ENCODE measurements around the gene AGBL4. TPM values are rescaled to one million over a fixed set of nuclear protein-coding genes. Genes with fewer than 3 reads are reported as not detected.

AGBL4 gene
- total RNA-seq, 1 donor from 2014 or later, result 0.39 TPM

GRCh38 chr1:48572646-48573258, 1451.0 kb downstream of the AGBL4 start:
- Mint-ChIP-seq H3K27ac (no peak overlapping the region), H3K4me1 (ENCODE audit: unreplicated experiment) (no peaks in the 10 kb centered on the region), H3K9me3 (no peaks in the 10 kb centered on the region), H3K4me3 (no peak overlapping the region), H3K36me3 (no peaks in the 10 kb centered on the region), H3K27me3 (peaks cover 24% of the 10 kb centered on the region)
- DNase-seq (ENCODE audit: extremely low spot score, unreplicated experiment), result peak; percentile 80
- peak; percentile 84 for TF ChIP-seq CTCF (conservative IDR thresholded peaks at IDR 0.05)

DNA sequence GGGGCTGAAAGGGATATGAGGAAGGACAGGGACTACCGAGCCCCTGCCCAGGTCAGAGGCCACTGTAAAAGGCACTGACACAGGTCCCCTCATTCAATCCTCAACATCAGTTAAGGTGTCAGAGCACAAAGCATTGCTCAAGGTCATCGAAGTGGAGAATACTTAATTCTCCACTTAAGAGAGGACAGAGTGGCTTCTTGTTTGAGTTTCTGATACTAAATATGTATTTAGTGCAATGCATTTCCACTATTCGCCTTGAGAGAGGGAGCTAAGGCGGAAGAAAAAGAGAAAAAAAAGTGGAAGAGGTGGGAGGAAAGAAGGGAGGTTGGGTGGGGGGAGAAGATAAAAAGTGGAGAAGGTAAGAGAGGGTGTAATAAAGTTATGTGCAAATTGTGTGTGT, 1451.6 kb downstream of the AGBL4 start:
- Mint-ChIP-seq H3K36me3 (no peaks in the 10 kb centered on the region), H3K27ac (no peak overlapping the region), H3K4me1 (ENCODE audit: unreplicated experiment) (no peaks in the 10 kb centered on the region)

GRCh38 chr1:48571303-48571987, 1452.3 kb downstream of the AGBL4 start:
- H3K9me3 Mint-ChIP-seq, result no peaks in the 10 kb centered on the region
- H3K4me3 Mint-ChIP-seq, result no peak overlapping the region
- no peaks in the 10 kb centered on the region for H3K36me3 Mint-ChIP-seq
- H3K4me1 Mint-ChIP-seq (ENCODE audit: unreplicated experiment), result no peaks in the 10 kb centered on the region
- no peak overlapping the region for H3K27ac Mint-ChIP-seq
- TF ChIP-seq CTCF (conservative IDR thresholded peaks at IDR 0.05), result no peak
- H3K27me3 Mint-ChIP-seq, result peaks cover 24% of the 10 kb centered on the region
- no peak for DNase-seq (ENCODE audit: extremely low spot score, unreplicated experiment)

More for the DNA sequence above, 1451.6 kb downstream of the AGBL4 start:
- Mint-ChIP-seq H3K4me3 (no peak overlapping the region), H3K27me3 (peaks cover 24% of the 10 kb centered on the region), H3K9me3 (no peaks in the 10 kb centered on the region)
- no peak for DNase-seq (ENCODE audit: extremely low spot score, unreplicated experiment)
- TF ChIP-seq CTCF (conservative IDR thresholded peaks at IDR 0.05), result no peak

- no peaks in the 10 kb centered on the region for H3K36me3 Mint-ChIP-seq
- no peak overlapping the region for H3K4me3 Mint-ChIP-seq
- no peak for TF ChIP-seq CTCF (conservative IDR thresholded peaks at IDR 0.05)
- peaks cover 20% of the 10 kb centered on the region for H3K27me3 Mint-ChIP-seq
- H3K9me3 Mint-ChIP-seq, result no peaks in the 10 kb centered on the region
- H3K27ac Mint-ChIP-seq, result no peak overlapping the region
- no peaks in the 10 kb centered on the region for H3K4me1 Mint-ChIP-seq (ENCODE audit: unreplicated experiment)
- DNase-seq (ENCODE audit: extremely low spot score, unreplicated experiment), result no peak
Observed at GRCh38 chr1:48570568-48570967, 1453.2 kb downstream of the AGBL4 start.

- Mint-ChIP-seq H3K36me3 (no peaks in the 10 kb centered on the region), H3K27ac (no peak overlapping the region), H3K4me1 (ENCODE audit: unreplicated experiment) (no peaks in the 10 kb centered on the region), H3K4me3 (no peak overlapping the region), H3K9me3 (no peaks in the 10 kb centered on the region), H3K27me3 (peaks cover 28% of the 10 kb centered on the region)
- no peak for DNase-seq (ENCODE audit: extremely low spot score, unreplicated experiment)
- no peak for TF ChIP-seq CTCF (conservative IDR thresholded peaks at IDR 0.05)
Observed at GRCh38 chr1:48568501-48568900, 1455.3 kb downstream of the AGBL4 start.
